Transverse colon (tissue), 3 donors: ENCODE measurements around the gene ACBD3.

Experiments used
- EP300 ChIP-seq: sonication (generic); formaldehyde crosslinking; IDR thresholded peaks from one replicate; pipeline ENCODE4 v1.6.1; 2017; ENCODE audit warnings: antibody characterized with exemption, low read depth
- TF ChIP-seq, protein P1 (sequence below), 5 experiments: fragments of 200-600 bp in 3 of 5; fragments of 450-650 bp in 2 of 5; sonication (generic) in 3 of 5; IDR thresholded peaks; 1 replicate in 2 of 5; 2 replicates in 3 of 5; pipeline ENCODE4 v1.5.1; 2016 to 2017; ENCODE audit warnings: antibody characterized with exemption in 5 of 5, inconsistent platforms in 3 of 5, mild to moderate bottlenecking in 2 of 5, moderate library complexity in 1 of 5

DNA sequence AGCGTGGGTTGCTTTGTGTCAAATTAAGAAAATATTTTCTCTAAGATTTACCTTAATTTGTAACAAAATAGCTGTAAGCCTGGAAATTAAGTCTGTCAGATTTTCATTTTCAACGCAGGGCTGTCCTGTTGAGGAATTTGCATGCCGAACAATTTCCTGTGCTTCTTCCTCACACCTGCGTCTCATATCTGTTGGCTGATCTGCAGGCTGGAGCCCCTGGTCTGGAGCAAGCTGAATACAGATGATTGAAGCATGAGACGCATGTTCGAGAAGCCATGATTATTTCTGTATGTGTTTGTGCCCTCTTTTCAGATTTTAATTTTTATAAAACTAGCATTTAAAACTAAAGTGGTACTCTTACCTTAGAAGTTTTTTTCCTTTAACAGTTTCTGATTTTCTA is 46.8 kb upstream of the ACBD3 start:
- TF ChIP-seq, protein P1, sequence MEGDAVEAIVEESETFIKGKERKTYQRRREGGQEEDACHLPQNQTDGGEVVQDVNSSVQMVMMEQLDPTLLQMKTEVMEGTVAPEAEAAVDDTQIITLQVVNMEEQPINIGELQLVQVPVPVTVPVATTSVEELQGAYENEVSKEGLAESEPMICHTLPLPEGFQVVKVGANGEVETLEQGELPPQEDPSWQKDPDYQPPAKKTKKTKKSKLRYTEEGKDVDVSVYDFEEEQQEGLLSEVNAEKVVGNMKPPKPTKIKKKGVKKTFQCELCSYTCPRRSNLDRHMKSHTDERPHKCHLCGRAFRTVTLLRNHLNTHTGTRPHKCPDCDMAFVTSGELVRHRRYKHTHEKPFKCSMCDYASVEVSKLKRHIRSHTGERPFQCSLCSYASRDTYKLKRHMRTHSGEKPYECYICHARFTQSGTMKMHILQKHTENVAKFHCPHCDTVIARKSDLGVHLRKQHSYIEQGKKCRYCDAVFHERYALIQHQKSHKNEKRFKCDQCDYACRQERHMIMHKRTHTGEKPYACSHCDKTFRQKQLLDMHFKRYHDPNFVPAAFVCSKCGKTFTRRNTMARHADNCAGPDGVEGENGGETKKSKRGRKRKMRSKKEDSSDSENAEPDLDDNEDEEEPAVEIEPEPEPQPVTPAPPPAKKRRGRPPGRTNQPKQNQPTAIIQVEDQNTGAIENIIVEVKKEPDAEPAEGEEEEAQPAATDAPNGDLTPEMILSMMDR (IDR thresholded peaks at IDR 0.05) = no peak
- TF ChIP-seq EP300 = no peak
